Mammary epithelial cell (primary cell): ENCODE data around the gene USP12.

ENCODE experiments used
- EZH2 ChIP-seq: IDR thresholded peaks from 2 replicates; pipeline ENCODE4 v1.6.1; 2012; ENCODE audit warnings: low read length, inconsistent platforms, borderline replicate concordance
- TF ChIP-seq, protein P1 (sequence below), 2 donors: IDR thresholded peaks in 1 of 2; conservative IDR thresholded peaks in 1 of 2; 2 replicates each; pipeline ENCODE4 v1.5.1; 2011 to 2012; ENCODE audit warnings: inconsistent platforms in 2 of 2, low read length in 2 of 2, mild to moderate bottlenecking in 2 of 2, control low read depth in 1 of 2, low read depth in 1 of 2; ENCODE audit not compliant: insufficient read depth in 1 of 2; ENCODE audit errors: extremely low read depth in 1 of 2

DNA sequence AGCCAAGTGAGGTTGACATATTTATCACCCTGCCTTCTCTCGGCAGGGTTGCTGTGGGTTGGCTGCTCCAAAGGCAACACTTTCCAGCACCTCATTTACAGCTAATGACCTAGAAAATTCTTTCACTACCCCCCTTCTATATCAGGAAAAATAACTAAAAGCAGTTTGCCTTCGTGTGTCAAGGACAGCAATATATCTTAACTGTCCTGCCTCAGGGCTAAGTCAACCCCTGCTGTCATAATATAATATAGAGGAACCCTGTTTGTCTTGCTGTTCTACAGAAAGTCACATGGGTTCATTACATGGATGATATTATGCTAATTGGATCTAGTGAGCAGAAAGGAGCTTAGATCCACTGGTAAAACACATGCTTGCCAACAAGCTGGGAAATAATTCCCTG lies 28.1 kb upstream of the USP12 start:
- TF ChIP-seq, protein P1, sequence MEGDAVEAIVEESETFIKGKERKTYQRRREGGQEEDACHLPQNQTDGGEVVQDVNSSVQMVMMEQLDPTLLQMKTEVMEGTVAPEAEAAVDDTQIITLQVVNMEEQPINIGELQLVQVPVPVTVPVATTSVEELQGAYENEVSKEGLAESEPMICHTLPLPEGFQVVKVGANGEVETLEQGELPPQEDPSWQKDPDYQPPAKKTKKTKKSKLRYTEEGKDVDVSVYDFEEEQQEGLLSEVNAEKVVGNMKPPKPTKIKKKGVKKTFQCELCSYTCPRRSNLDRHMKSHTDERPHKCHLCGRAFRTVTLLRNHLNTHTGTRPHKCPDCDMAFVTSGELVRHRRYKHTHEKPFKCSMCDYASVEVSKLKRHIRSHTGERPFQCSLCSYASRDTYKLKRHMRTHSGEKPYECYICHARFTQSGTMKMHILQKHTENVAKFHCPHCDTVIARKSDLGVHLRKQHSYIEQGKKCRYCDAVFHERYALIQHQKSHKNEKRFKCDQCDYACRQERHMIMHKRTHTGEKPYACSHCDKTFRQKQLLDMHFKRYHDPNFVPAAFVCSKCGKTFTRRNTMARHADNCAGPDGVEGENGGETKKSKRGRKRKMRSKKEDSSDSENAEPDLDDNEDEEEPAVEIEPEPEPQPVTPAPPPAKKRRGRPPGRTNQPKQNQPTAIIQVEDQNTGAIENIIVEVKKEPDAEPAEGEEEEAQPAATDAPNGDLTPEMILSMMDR (conservative IDR thresholded peaks at IDR 0.05 in 1 of 2, IDR thresholded peaks at IDR 0.05 in 1 of 2; ENCODE audit: extremely low read depth in 1 of 2, insufficient read depth in 1 of 2, low read depth in 1 of 2, low read length in 2 of 2): no peak
- no peak for TF ChIP-seq EZH2
